NB4 (cell line): ENCODE measurements around the gene KCNK4.

ENCODE experiments used
- MYC ChIP-seq: IDR thresholded peaks from 2 replicates; pipeline ENCODE4 v1.6.1; 2011; ENCODE audit warnings: low read depth, low read length
- POLR2A ChIP-seq: IDR thresholded peaks from 2 replicates; pipeline ENCODE4 v1.6.1; 2011; ENCODE audit warnings: mild to moderate bottlenecking; ENCODE audit not compliant: insufficient read length; ENCODE audit errors: extremely low read depth
- TF ChIP-seq, protein P1 (sequence below): IDR thresholded peaks from one replicate; pipeline ENCODE4 v1.5.1; 2012; ENCODE audit warnings: low read depth, low read length

DNA sequence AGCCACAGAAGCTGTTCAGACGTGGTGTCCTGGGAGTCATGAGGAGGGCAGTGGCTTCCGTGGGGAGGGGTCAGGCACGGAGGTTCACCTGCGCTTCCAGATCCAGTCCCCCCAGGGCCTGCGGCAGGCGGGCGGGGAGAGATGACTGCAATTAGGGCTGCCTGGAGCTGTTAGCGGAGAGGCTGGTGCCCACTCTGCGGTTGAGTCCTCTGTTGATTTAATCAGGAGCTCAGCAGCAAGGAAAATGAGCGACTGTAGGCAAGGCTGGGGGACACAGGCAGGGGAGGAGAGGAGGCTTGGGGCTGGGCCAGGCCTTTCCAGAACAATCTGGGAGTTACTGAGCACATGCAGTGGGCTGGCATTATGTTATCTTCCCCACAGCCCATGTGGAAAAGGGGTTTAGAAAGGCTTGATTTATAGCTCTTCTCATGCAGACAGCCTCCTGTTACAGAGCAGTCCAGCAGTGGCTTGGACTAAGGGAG lies 26.7 kb upstream of the KCNK4 start:
- TF ChIP-seq, protein P1, sequence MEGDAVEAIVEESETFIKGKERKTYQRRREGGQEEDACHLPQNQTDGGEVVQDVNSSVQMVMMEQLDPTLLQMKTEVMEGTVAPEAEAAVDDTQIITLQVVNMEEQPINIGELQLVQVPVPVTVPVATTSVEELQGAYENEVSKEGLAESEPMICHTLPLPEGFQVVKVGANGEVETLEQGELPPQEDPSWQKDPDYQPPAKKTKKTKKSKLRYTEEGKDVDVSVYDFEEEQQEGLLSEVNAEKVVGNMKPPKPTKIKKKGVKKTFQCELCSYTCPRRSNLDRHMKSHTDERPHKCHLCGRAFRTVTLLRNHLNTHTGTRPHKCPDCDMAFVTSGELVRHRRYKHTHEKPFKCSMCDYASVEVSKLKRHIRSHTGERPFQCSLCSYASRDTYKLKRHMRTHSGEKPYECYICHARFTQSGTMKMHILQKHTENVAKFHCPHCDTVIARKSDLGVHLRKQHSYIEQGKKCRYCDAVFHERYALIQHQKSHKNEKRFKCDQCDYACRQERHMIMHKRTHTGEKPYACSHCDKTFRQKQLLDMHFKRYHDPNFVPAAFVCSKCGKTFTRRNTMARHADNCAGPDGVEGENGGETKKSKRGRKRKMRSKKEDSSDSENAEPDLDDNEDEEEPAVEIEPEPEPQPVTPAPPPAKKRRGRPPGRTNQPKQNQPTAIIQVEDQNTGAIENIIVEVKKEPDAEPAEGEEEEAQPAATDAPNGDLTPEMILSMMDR: no peak
- no peak for TF ChIP-seq POLR2A
- no peak for TF ChIP-seq MYC
